Stimulated activated CD8-positive, alpha-beta memory T cell treated with anti-CD3 and anti-CD28 coated beads, Interleukin-15, amount 100 ng/mL, for 24 hours (primary cell): ENCODE measurements around the gene MRPL16.
A peak's percentile ranks its signal among the peaks of the same experiment; 100 is the strongest.
"Not testable (repeated sequence)": the region's sequence is repeated elsewhere in the genome, so short reads cannot be mapped to it uniquely, and the experiment has no call there.

Source experiments
- DNase-seq: peaks from one replicate; pipeline ENCODE4 v3.0.0-alpha.2; 2020; ENCODE audit warnings: low read depth

Gene MRPL16

GRCh38 chr11:59810189-59810910 is at the start of gene MRPL16:
MRPL16 (minus strand) TSS chr11:59810778; CDS start chr11:59810658, 120 bp downstream.
- DNase-seq, result peak; percentile 77

GRCh38 chr11:59859673-59860072 is 49.1 kb upstream of the MRPL16 start:
- no peak for DNase-seq

GRCh38 chr11:59857439-59858434 is 47.2 kb upstream of the MRPL16 start:
- no peak for DNase-seq

- no peak for DNase-seq
Measured at GRCh38 chr11:59854871-59855270, 44.3 kb upstream of the MRPL16 start.

GRCh38 chr11:59851416-59851815 is 40.8 kb upstream of the MRPL16 start:
- not testable (repeated sequence) for DNase-seq

- not testable (repeated sequence) for DNase-seq
Measured at GRCh38 chr11:59849551-59849950, 39.0 kb upstream of the MRPL16 start.

GRCh38 chr11:59849129-59849528 is 38.6 kb upstream of the MRPL16 start:
- DNase-seq, result no peak

- not testable (repeated sequence) for DNase-seq
Measured at GRCh38 chr11:59848439-59848838, 37.9 kb upstream of the MRPL16 start.

GRCh38 chr11:59847626-59848025 is 37.0 kb upstream of the MRPL16 start:
- DNase-seq, result no peak

GRCh38 chr11:59846556-59846955 is 36.0 kb upstream of the MRPL16 start:
- DNase-seq, result no peak

- no peak for DNase-seq
Measured at GRCh38 chr11:59845399-59845798, 34.8 kb upstream of the MRPL16 start, which contains the start of gene CBLIF. CBLIF (minus strand) TSS chr11:59845499; CDS start chr11:59845453, 46 bp downstream.

- DNase-seq, result no peak
Measured at GRCh38 chr11:59842316-59842715, 31.7 kb upstream of the MRPL16 start.

- DNase-seq, result no peak
Measured at GRCh38 chr11:59841514-59841913, 30.9 kb upstream of the MRPL16 start.

- DNase-seq, result no peak
Measured at GRCh38 chr11:59839615-59840014, 29.0 kb upstream of the MRPL16 start.

- DNase-seq, result no peak
Measured at GRCh38 chr11:59833602-59834001, 23.0 kb upstream of the MRPL16 start.

- DNase-seq, result no peak
Measured at GRCh38 chr11:59829358-59829757, 18.8 kb upstream of the MRPL16 start.

- DNase-seq, result no peak
Measured at GRCh38 chr11:59822989-59823566, 12.5 kb upstream of the MRPL16 start.

GRCh38 chr11:59818572-59818971 is 8.0 kb upstream of the MRPL16 start:
- DNase-seq, result no peak

- DNase-seq, result not testable (repeated sequence)
Measured at GRCh38 chr11:59816434-59816833, 5.9 kb upstream of the MRPL16 start.

- DNase-seq, result no peak
Measured at GRCh38 chr11:59815754-59816153, 5.2 kb upstream of the MRPL16 start.

GRCh38 chr11:59814021-59814420 is 3.4 kb upstream of the MRPL16 start:
- DNase-seq, result no peak

- DNase-seq, result no peak
Measured at GRCh38 chr11:59813364-59813763, 2.8 kb upstream of the MRPL16 start.
